ENCODE data around the gene HBA1. TPM values are rescaled to one million over a fixed set of nuclear protein-coding genes. Genes with fewer than 3 reads are reported as not detected.

The HBA1 gene
- total and polyA plus RNA-seq, 9 of the 15 experiments (the other 6 are each of a cell fraction or from before 2014, with no cell fraction given), result 128 to 2,388 (median 380) TPM

DNA sequence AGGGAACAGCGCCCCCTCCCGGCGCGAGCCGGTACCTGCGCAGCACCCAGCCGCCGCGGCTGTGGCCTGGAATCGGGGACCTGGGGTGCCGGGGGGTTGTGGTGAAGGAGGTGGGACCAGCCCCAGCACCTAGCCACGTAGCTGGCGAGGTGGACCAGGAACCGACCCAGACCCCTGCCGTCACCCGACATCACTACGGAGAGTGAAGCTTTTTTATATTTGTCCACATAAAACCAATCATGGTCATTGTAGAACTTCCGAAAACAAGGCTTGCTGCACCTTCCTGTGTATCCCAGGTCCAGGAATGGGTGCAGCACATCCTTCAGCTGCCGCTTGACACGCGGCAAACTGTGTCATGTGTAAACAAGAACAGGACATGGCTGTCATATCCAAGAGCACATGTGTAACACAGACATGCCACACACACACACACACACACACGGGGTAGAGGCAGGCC is 5.1 kb downstream of the HBA1 start:
- ATAC-seq (no peak), FAIRE-seq (no peak), DNase-seq (ENCODE audit: extremely low read depth in 1 of 4, low spot score in 3 of 4) (peak in 2 of 4 experiments; percentile 88)
- Histone ChIP-seq H2AFZ (ENCODE audit: low read depth, low read length) (peak overlapping the region; percentile 84; the same call in 1 of the 2 replicates), H3K4me3 (peak overlapping the region; percentile 61), H3K9me3 (replicated peaks; ENCODE audit: control insufficient read depth, insufficient read depth, low read depth, low read length) (no peaks in the 10 kb centered on the region), H3K9me1 (ENCODE audit: control insufficient read depth, insufficient read depth, low read length) (peaks cover 3% of the 10 kb centered on the region), H3K36me3 (ENCODE audit: control insufficient read depth, insufficient read depth, low read length) (peaks cover 35% of the 10 kb centered on the region), H3K27me3 (ENCODE audit: control insufficient read depth in 2 of 2, insufficient read depth in 2 of 2, low read length in 2 of 2) (no peaks in the 10 kb centered on the region), H3K9ac (ENCODE audit: insufficient read depth in 1 of 2, low read depth in 2 of 2, low read length in 2 of 2) (peak overlapping the region; percentile 58 to 98), H3K4me1 (replicated peaks in 1 of 2; ENCODE audit: control insufficient read depth in 2 of 2, insufficient read depth in 2 of 2, low read length in 2 of 2) (peaks cover 17 to 51% of the 10 kb centered on the region in 2 experiments; a peak in 4 of 5 replicates), H3K79me2 (ENCODE audit: control insufficient read depth, insufficient read depth, low read length) (peaks cover 47% of the 10 kb centered on the region), H3K27ac (ENCODE audit: extremely low read depth, low read depth, low read length) (peak overlapping the region; percentile 69), H3K4me2 (ENCODE audit: insufficient read depth, low read length) (peak overlapping the region; percentile 91), H4K20me1 (replicated peaks; ENCODE audit: control insufficient read depth, insufficient read depth, low read length) (0 out of 2 replicates have a peak, but pooled peaks cover 6% of the 10 kb centered on the region)
- CTCF ChIA-PET (ENCODE audit: low intra/inter-chr PET ratio), result interaction anchor here (1.2 to 4.5 kb wide), 5 partner anchors 71 to 115 kb away, joined by 5 to 42 read pairs (median 27); no protein-coding TSS in a partner anchor
- WGBS (ENCODE audit: insufficient coverage, low coverage, missing lambda C conversion rate), result 8% methylated on average over 22 of the region's 22 CpGs
- intact Hi-C loops (cut with micrococcal nuclease), result loop anchor here (2.0 kb wide), 1 partner anchor 75 kb away; no protein-coding TSS in a partner anchor
- no TSS peak for BruUV-seq (replicated peaks)
- in situ Hi-C loops (cut with MboI), result loop anchor here (5.0 kb wide), 1 partner anchor 74 kb away; no protein-coding TSS in a partner anchor
- POLR2A ChIA-PET, result interaction anchor here (0.6 to 1.4 kb wide), 3 partner anchors 38 to 115 kb away, joined by 3 to 4 read pairs (median 3); no protein-coding TSS in a partner anchor
- TF ChIP-seq SAP30 (IDR thresholded peaks at IDR 0.05; ENCODE audit: borderline replicate concordance, insufficient read depth, low read depth, low read length, poor library complexity, severe bottlenecking) (peak; percentile 9), ZNF134 (CRISPR knock-in tag; conservative IDR thresholded peaks at IDR 0.05) (0 out of 2 replicates have a peak, but pooled peaks have one; percentile 6), ZNF696 (CRISPR knock-in tag; conservative IDR thresholded peaks at IDR 0.05) (no peak), PHB (CRISPR knock-in tag; IDR thresholded peaks at IDR 0.05) (no peak), GTF2A2 (tag; IDR thresholded peaks at IDR 0.05) (no peak), SIN3A (IDR thresholded peaks at IDR 0.05; ENCODE audit: borderline replicate concordance in 2 of 2, control insufficient read depth in 1 of 2, low read depth in 2 of 2, low read length in 2 of 2) (0 out of 4 replicates have a peak, but pooled peaks have one; percentile 17 to 69), ZNF197 (CRISPR knock-in tag; IDR thresholded peaks at IDR 0.05; ENCODE audit: low read depth) (no peak), POLR2B (IDR thresholded peaks at IDR 0.05; ENCODE audit: low read depth, partially characterized antibody) (no peak), ZNF79 (CRISPR knock-in tag; IDR thresholded peaks at IDR 0.05; ENCODE audit: low read depth) (no peak), MIER1 (IDR thresholded peaks at IDR 0.05; ENCODE audit: low read depth) (no peak), CEBPB (tag; IDR thresholded peaks at IDR 0.05) (no peak), KLF13 (tag; IDR thresholded peaks at IDR 0.05; ENCODE audit: borderline replicate concordance, low read depth) (no peak), DACH1 (IDR thresholded peaks at IDR 0.05; ENCODE audit: partially characterized antibody) (no peak), POLR2AphosphoS2 (IDR thresholded peaks at IDR 0.05; ENCODE audit: low read length) (0 out of 2 replicates have a peak, but pooled peaks have one; percentile 78), XRCC5 (IDR thresholded peaks at IDR 0.05; ENCODE audit: low read depth, low read length) (peak; percentile 42; the same call in 1 of the 2 replicates), ZKSCAN3 (CRISPR knock-in tag; IDR thresholded peaks at IDR 0.05) (no peak)
- TF ChIP-seq, protein P1, sequence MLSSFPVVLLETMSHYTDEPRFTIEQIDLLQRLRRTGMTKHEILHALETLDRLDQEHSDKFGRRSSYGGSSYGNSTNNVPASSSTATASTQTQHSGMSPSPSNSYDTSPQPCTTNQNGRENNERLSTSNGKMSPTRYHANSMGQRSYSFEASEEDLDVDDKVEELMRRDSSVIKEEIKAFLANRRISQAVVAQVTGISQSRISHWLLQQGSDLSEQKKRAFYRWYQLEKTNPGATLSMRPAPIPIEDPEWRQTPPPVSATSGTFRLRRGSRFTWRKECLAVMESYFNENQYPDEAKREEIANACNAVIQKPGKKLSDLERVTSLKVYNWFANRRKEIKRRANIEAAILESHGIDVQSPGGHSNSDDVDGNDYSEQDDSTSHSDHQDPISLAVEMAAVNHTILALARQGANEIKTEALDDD (IDR thresholded peaks at IDR 0.05), result no peak
- TF ChIP-seq, protein P2, sequence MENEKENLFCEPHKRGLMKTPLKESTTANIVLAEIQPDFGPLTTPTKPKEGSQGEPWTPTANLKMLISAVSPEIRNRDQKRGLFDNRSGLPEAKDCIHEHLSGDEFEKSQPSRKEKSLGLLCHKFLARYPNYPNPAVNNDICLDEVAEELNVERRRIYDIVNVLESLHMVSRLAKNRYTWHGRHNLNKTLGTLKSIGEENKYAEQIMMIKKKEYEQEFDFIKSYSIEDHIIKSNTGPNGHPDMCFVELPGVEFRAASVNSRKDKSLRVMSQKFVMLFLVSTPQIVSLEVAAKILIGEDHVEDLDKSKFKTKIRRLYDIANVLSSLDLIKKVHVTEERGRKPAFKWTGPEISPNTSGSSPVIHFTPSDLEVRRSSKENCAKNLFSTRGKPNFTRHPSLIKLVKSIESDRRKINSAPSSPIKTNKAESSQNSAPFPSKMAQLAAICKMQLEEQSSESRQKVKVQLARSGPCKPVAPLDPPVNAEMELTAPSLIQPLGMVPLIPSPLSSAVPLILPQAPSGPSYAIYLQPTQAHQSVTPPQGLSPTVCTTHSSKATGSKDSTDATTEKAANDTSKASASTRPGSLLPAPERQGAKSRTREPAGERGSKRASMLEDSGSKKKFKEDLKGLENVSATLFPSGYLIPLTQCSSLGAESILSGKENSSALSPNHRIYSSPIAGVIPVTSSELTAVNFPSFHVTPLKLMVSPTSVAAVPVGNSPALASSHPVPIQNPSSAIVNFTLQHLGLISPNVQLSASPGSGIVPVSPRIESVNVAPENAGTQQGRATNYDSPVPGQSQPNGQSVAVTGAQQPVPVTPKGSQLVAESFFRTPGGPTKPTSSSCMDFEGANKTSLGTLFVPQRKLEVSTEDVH (IDR thresholded peaks at IDR 0.05; ENCODE audit: low read depth, partially characterized antibody), result no peak
